COLO668 (cell line): ENCODE data around the gene ATE1.
"Not testable (repeated sequence)": the region's sequence is repeated elsewhere in the genome, so short reads cannot be mapped to it uniquely, and the experiment has no call there.

Experiments
- DNase-seq: peaks from one replicate; lab custom pipeline; 2025; ENCODE audit not compliant: unreplicated experiment; lab: John Stamatoyannopoulos, UW

ATE1 gene

DNA sequence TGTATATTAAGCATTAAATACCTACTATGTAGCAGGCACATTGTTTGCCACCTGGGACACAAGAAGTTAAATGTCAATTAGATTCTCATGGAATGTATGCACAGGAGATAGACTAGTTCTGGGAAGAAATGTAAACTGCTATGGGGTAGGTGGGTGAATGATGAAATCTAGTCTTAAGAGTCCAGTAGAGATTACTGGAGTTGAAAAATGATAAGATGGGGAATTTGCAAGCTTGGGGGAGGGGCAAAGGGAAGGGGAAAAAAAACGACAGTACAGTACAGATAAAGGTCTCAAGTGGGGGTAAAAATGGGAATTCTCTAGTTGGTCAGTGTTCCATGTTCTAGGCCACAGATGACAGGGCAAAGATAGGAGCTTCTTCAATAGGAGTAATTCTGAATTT, 94.4 kb downstream of the ATE1 start:
- no peak for DNase-seq

DNA sequence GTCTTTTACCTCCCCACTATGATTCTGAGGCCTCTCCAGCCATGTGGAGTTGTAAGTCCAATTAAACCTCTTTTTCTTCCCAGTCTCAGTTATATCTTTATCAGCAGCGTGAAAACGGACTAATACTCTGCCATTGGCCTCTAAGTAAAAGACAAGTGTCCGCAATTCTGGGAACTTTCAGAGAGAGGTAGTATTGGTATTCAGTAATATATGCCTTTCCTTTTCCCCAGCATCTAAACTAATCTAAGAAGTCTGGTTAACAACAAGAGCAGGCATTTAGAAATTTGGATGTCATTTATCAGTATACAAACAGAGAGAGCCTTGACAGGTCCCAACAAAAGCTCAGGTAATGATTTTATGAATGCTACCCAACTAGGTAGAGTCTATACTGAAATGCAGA, 95.2 kb downstream of the ATE1 start:
- DNase-seq, result no peak

DNA sequence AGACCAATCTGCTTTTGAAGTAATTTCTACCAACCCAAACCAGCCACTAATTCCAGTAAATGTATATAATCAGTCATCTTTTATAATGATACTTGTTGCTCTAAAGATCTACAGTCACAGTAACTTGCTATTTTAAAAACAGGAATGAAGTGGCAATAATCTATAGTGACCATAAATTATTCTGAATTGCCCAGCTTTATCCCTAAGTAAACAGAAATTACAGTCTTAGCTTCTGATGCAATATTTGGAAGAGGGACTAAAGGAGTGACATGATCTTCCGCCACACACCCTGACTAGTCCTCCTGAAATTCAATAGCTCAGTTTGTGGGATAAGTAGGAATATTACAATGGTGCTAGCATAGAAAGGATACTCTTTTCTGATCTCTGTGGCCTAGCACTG, 96.1 kb downstream of the ATE1 start:
- no peak for DNase-seq

DNA sequence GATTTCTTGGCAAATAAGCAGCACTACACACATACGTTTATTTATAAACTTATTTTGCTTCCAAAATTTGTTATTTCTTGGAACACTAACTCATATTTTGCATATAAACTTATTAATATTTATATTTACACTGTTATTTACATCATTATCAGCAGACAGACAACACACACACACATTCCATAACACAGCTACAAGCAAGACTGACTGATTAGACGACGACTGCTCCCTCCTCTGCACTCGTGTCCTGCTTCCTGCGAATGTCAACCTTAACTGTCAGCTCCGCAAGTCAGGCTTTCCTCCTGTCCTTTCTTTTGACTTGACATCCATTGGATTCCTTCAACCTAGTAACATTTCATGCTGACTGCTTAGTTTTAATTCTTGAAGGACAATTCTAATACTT, 96.6 kb downstream of the ATE1 start:
- DNase-seq, result no peak

DNA sequence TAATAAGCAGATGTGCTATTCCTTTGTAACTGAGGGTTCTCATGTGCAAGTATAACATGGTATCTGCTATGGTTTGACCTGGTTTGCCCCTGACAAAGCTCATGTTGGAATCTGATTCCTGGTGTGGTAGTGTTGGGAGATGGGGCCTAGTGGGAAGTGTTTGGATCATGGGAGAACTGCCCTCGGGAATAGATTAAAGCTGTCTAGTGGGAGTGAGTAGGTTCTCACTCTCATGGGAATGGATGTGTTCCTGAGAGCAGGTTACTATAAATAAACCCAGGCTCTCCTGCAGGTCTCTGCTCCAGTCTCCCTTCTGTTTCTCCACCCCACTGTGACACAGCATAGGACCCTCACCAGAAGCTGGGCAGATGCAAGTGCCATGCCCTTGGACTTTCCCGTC, 97.7 kb downstream of the ATE1 start:
- no peak for DNase-seq

DNA sequence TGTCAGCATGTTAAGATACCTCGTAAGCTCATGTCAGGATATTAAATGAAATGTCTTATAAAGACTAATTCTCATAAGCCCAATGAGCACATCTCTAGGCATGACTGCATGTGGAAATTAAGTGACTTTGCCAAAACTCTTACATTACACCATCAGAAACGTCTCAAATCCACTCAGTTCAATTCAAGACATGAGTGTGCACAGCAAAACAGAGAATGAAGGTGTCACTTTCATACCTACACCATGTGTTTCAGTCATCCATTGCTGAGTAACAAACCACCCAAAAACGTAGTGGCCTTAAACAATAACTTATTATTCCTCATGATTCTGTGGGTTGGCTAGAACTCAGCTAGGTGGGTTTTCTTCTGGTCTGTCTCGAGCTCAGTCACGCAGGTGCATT, 99.8 kb downstream of the ATE1 start:
- no peak for DNase-seq

DNA sequence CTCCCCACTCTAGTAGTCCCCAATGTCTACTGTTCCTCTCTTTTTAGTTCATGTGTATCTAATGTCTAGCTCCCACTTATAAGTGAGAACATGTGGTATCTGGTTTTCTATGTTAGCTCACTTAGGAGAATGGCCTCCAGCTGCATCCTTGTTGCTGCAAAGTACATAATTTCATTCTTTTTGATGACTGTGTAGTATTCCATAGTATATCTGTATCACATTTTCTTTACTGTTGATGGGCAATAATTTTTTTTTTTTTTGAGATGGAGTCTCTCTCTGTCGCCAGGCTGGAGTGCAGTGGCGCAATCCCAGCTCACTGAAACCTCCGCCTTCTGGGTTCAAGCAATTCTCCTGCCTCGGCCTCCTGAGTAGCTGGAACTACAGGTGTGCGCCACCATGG, 101.1 kb downstream of the ATE1 start:
- DNase-seq, result not testable (repeated sequence)

DNA sequence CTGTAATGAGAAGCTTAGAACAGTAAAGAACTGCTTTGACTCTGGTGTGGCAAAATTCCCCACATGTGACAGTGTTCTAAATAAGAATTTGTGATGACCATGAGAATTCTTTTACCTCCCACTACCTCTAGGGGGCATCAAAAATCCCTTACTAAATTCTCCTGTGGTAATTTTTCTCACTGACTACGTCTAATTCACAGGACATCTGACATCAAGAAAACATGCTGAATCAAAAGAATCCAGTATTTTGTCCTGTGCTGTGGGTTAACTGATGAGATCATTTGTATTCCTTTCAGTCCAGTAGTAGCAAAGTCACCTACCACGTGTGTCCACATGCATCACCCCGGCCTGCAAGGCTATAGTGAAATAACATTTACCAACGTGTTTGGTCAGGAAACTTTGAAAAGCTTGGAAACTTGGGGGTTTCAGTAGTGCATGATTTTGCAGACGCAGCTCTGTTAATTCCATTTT, 103.8 kb downstream of the ATE1 start:
- no peak for DNase-seq

DNA sequence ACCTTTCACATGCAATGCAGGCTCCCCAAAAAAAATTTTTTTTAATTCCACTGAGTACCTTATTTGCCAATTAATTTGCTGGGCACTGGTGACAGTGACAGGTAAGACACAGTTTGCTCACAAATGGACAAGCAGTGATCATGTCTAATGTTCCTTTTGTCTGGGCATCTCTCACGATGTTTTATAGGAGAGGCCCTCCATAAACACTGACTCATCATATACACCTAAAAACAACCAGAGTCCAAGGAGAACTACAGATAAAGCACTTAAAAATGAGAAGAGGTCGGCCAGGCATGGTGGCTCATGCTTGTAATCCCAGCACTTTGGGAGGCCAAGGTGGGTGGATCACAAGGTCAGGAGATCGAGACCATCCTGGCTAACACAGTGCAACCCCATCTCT, 105.1 kb downstream of the ATE1 start:
- DNase-seq, result no peak

DNA sequence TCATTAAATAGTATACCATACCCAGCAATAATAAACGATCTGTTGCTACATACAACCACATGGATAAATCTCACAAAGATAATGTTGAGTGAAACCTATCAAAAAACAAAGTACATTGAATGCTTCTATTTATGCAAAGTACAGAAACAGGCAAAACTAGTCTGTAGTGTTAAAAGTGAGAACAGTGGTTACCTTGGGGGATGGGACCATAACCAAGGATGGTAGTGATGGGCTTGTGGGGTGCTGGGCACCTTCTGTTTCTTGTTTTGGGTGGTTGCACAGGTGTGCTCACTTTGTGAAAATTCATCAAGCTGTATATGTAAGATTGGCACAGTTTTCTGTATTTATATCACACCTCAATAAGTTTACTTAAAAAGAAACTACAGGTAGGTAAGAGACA, 105.7 kb downstream of the ATE1 start:
- no peak for DNase-seq

DNA sequence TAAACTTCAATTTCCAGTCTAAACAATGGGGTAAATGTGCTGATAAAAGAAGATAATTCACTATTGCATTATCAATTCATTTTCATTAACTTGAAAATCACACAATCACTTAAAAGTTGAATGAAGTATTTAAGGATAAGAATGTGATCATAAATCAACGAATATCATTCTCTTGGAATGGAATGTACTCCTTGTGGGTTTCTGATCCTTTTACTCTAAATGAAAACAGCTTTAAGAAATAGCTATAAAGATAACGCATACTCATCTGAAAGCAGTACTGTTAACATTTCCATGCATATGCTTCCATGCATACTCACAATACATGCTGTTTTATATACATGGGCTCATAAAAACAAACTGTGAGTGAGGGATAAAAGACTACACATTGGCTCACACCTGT, 108.8 kb downstream of the ATE1 start:
- no peak for DNase-seq

DNA sequence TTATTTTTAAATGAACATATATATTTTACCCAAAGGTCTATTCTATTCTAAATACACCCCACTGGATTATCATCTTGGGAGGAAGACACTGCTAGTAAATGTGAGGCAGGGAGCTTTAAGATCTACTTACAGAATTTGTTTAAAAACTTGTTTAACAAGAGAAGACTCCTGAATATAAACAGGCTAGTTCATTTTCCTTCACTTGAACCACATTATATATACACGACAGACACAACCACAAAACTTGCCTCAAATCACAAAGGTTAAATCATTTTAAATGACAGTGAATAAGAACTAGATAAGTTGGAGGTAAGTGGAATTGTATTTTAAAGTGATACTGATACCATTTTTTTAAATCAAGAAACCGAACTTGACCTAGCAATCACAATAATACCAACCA, 109.2 kb downstream of the ATE1 start:
- DNase-seq, result no peak

DNA sequence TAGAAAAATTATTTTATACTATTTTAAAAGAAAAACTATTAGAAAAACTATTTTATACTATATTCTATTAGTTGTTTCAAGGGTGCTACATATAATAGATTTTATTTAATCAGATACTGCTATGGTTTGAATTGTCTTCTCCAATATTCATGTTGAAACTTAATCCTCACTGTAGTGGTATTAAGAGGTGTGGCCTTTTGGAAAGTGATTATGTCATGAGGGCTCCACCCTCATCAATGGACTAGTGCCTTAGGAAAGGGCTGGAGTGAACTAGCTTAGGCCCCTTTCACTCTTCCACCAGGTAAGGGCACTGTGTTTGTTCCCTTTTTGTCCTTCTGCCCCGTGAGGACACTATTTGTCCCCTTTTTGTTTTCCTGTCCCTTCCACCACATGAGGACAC, 111.6 kb downstream of the ATE1 start:
- no peak for DNase-seq

DNA sequence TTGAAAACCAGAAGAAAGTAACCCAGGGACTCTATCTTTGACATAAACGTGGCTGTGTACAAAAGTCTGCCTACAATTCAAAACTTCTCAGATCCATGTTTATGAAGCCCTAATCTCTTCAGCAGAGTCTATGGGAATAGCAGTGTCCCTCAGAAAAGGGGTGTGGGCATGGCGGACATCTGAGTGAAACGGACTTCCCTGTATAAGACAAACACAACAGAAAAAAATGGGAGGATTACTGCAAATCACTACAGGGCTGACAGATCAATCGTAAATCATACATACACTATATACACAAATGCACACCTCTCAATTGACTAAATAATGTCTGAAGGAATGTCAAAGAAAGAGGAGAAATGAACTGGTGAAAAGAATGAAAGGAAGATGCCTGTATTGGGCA, 114.0 kb downstream of the ATE1 start:
- no peak for DNase-seq

DNA sequence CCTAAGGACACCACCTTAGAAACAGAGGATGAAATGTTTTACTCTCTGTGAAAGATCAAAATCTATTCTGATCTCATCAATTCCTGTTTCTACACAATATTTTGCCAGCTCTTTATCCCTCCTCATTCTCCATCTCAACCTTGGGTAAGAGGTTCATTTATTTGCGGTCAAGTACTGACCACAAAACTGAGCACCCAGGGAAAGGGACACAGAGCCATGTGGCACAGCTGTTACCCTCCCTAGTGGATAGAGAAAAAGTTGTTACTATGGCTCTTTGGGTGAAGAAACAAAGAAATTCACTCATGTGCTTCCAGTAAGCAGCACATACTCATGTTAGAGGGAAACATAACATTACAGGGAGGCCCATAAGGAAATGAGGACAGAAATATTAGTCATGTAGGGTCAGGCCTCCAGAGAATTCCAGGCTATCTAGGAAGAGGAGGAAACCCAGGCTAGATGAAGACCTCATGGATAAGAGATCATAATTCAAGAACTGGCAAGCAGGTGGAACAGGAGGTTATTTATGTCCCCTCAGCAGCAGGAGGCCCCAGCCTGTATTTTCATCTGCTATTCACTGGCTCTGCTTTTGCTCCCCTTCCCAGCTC, 114.5 kb downstream of the ATE1 start:
- DNase-seq, result no peak

DNA sequence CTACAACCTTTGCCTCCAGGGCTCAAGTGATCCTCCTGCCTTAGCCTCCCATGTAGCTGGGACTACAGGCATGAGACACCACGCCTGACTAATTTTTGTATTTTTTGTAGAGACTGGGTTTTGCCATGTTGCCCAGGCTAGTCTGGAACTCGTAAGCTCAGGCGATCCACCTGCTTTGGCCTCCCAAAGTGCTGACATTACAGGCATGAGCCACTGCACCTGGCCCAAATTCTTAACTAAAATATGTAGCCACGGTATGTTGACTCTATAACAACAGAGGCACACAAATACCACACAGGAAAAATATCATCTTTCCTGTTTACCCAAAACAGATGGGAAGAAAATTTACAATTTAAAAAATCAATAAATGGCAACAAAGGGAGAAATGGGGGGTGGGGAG, 115.8 kb downstream of the ATE1 start:
- DNase-seq, result no peak

DNA sequence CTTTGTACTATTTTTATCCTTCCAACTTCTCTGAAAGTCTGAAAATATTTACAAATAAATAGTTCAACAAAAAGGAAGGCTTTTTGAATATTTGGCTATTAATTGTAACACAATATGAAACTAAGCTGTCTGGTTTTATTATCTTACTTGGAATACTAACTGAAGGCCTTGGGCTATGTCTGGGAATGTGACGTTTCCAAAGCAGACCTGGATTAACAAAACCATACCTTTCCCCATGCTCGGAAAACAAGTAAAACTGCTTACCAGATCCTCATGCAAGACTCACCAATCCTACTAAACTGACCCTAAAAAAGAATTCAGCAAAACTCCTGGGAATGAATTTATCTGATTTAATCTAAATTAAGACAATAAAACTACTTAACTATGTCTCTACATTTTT, 116.4 kb downstream of the ATE1 start:
- DNase-seq, result no peak

DNA sequence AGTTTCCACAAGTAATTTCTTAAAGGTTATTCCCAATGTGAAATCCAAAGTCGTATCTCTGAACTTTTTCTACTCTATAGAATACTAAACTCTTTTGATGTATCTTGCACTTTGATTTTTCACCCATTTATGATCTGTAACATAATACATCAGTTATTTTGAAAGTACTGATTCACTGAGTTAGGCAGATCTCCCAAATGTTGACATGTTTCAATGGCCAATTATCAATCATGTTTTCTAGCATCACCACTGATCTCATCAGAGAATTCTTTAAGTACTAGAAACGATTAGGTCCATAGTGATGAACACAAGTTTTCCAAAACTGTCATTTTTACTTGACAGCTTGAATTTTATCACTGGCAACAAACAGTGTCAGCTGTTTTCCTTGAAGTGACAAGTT, 119.0 kb downstream of the ATE1 start:
- DNase-seq, result no peak

DNA sequence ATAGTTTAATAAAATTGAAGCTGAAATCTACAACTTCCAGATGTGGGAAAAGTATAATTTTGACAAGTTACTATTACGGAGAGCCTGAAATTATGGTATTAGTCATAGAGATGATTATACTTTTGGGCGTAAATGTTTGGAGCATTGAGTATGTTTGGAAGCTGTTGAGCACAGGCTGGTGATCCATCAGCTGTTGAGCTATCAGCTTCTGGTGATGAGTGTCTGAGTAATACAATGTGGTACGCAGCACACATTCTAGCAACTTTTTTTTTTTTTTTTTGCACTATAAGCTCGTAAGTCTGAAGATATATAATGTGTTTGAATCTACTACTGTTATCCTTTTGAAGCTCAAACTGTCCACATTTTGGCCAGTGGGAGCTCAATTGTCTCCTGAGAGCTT, 123.4 kb downstream of the ATE1 start:
- no peak for DNase-seq

DNA sequence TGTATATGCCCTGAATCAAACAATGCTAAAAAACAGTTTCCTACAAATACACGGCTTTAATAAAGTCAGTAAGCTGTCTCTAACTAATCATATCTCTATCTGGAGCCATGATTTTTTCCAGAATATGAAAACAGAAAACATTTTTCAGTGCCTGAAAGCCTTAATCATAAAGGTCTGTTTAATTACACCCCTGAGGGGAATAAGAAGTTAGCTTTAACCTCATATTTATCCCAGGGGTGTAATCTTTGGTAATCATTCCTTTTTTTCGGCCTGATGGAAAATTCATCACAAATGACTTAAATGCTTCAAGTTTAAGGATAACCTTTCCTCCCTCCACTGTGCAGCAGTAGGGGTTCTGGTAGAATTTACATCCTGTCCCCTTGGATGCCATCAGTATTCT, 124.2 kb downstream of the ATE1 start:
- no peak for DNase-seq

DNA sequence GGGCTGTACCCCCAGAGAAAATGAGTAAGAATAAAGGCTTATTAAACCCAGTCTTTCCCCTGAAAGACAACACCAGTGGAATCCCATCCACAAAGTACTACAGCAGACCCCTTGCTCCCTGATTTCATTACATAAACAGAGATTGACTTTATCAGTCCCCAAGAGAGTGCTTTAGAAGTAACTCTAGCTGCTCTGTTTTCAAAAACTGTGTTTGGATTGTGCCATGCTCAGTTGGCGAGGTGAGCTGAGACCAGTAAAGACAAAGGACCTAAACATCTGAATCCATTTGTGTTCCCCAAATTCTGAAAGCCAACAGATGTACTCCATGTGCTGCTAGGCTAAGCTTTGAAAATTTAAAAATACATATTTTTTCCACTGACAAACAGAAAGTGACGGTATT, 127.0 kb downstream of the ATE1 start:
- DNase-seq, result no peak

DNA sequence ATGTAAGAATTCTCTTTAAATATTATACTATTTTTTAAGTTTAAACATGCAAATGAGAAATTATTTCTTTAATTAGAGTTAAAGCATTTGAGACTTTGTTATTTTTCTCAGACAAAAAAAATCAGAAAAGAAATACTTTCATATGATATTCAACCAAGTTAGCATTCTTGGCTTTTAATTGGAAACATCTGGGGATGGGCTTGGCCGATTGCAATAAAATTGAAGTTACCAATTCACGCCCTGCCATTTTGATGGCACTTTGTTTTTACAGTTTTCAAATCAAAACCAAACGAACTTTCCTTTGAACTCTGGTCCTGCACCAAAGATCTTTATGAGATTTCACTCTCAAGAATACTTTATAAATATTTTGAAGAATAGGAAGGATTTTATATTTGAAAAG, 127.7 kb downstream of the ATE1 start:
- no peak for DNase-seq

DNA sequence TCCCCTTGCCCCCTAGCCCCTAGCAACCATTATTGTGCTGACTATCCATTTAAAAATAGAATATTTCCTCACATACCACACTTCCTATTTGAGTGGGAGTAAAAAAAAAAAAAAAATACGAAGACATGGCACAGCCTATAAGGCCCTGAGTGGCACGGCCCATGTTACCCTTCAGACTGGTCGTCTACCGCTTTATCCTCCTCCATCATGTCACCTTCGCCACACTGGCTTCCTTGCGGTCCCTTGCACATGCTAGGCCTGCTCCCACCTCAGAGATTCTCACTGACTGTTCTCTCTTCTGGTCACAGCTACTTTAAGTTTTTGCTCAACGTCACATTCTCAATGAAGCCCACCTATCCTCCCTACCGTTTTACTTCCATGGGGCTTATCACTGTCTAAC, 130.3 kb downstream of the ATE1 start:
- DNase-seq, result no peak

DNA sequence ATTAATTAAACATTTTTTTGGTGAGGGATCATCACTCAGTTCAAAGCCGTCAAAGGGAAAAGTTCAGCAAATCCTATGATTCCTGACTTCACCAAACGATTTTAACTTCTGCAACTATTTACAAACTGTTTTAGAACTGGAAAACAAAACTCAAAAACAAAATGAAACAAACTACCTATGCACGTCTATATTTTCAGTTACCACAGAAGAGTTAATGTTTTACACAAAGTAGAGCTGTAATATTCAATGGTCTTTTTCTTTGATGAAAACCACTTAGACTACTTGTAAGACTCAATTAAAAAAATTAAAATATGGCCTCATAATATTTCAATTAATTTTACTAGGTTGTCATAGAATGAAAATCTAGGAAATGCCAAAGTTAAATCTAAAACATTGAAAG, 131.5 kb downstream of the ATE1 start:
- DNase-seq, result no peak
